ENCODE measurements around the gene GULP1.

DNA sequence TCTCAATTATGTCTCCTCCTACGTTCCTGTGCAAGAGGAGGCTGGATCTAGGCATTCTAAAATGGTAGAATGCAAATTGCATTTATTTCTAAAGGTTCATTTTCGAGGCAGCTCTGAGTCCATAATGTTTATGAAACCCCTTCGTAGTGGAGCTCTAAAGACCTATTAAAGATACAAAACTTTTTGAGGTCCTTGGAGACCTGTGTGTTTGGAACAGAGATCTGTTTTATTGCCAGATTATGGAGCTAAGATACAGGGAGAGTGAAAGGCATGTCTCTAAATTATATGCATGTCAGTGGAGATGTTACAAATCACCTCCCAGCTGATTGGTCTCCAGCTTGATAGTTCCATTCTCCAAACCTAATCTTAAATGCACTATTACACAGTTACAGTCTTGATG, 335.8 kb downstream of the GULP1 start:
- no peak for TF ChIP-seq EP300 (IDR thresholded peaks at IDR 0.05; ENCODE audit: borderline replicate concordance)
- TF ChIP-seq TEAD4 (IDR thresholded peaks at IDR 0.05), result no peak
- no peak for TF ChIP-seq YY1 (IDR thresholded peaks at IDR 0.05; ENCODE audit: low read depth)
- no peak for TF ChIP-seq TCF12 (IDR thresholded peaks at IDR 0.05; ENCODE audit: low read depth)
- TF ChIP-seq USF1 (IDR thresholded peaks at IDR 0.05), result no peak
- TF ChIP-seq EGR1 (IDR thresholded peaks at IDR 0.05), result no peak
- TF ChIP-seq TAF1 (IDR thresholded peaks at IDR 0.05; ENCODE audit: low read depth), result no peak
- no peak for TF ChIP-seq RAD21 (IDR thresholded peaks at IDR 0.05; ENCODE audit: low read depth)
- no peak for TF ChIP-seq CEBPB (IDR thresholded peaks at IDR 0.05)

All from Ishikawa (cell line).